Stimulated activated CD8-positive, alpha-beta memory T cell treated with anti-CD3 and anti-CD28 coated beads, Interleukin-12 subunit alpha, Interleukin-12 subunit beta, amount 100 ng/mL, for 4 hours (primary cell): ENCODE data around the gene CABS1.

Source experiments
- DNase-seq: peaks from one replicate; pipeline ENCODE4 v3.0.0-alpha.2; 2020; ENCODE audit warnings: low read depth

Gene CABS1

GRCh38 chr4:70334681-70335080, at the start of gene CABS1:
CABS1 (plus strand) TSS chr4:70334981; CDS start chr4:70335040, 59 bp downstream.
- no peak for DNase-seq

- no peak for DNase-seq
These were observed 46.1 kb upstream of the CABS1 start for GRCh38 chr4:70288651-70289050.

GRCh38 chr4:70291341-70291740, 43.4 kb upstream of the CABS1 start:
- DNase-seq: no peak

GRCh38 chr4:70297576-70297975, 37.2 kb upstream of the CABS1 start:
- no peak for DNase-seq

GRCh38 chr4:70298051-70298450, 36.7 kb upstream of the CABS1 start:
- DNase-seq: no peak

- DNase-seq: no peak
These were observed 35.1 kb upstream of the CABS1 start for GRCh38 chr4:70299643-70300042.

- DNase-seq: no peak
These were observed 34.6 kb upstream of the CABS1 start for GRCh38 chr4:70300215-70300614.

GRCh38 chr4:70303090-70303489, 31.7 kb upstream of the CABS1 start:
- no peak for DNase-seq

- no peak for DNase-seq
These were observed 29.2 kb upstream of the CABS1 start for GRCh38 chr4:70305601-70306000.

GRCh38 chr4:70306076-70306475, 28.7 kb upstream of the CABS1 start:
- no peak for DNase-seq

GRCh38 chr4:70313736-70314135, 21.0 kb upstream of the CABS1 start:
- no peak for DNase-seq

GRCh38 chr4:70315928-70316327, 18.9 kb upstream of the CABS1 start:
- no peak for DNase-seq

- no peak for DNase-seq
These were observed 8.7 kb upstream of the CABS1 start for GRCh38 chr4:70326052-70326451.

- no peak for DNase-seq
These were observed 1.3 kb downstream of the CABS1 start for GRCh38 chr4:70336043-70336442.

- no peak for DNase-seq
These were observed 3.2 kb downstream of the CABS1 start for GRCh38 chr4:70337886-70338420.

GRCh38 chr4:70356185-70356584, 21.4 kb downstream of the CABS1 start:
- DNase-seq: no peak

- no peak for DNase-seq
These were observed 24.4 kb downstream of the CABS1 start for GRCh38 chr4:70359115-70359661.

GRCh38 chr4:70360460-70360859, 25.7 kb downstream of the CABS1 start, which contains the start of gene SMR3A:
SMR3A (plus strand) TSS chr4:70360760; CDS start chr4:70362116, 1,356 bp downstream.
- no peak for DNase-seq

- DNase-seq: no peak
These were observed 29.2 kb downstream of the CABS1 start for GRCh38 chr4:70364002-70364401.

GRCh38 chr4:70365479-70365878, 30.7 kb downstream of the CABS1 start:
- no peak for DNase-seq

- DNase-seq: no peak
These were observed 33.0 kb downstream of the CABS1 start for GRCh38 chr4:70367813-70368212.

- no peak for DNase-seq
These were observed 37.2 kb downstream of the CABS1 start for GRCh38 chr4:70371987-70372386.

- no peak for DNase-seq
These were observed 38.0 kb downstream of the CABS1 start for GRCh38 chr4:70372760-70373159.

- no peak for DNase-seq
These were observed 45.8 kb downstream of the CABS1 start for GRCh38 chr4:70380578-70380977.
